UCSD-AML1 (cell line): ENCODE measurements around the gene TXK.

Experiments used
- DNase-seq: peaks from one replicate; lab custom pipeline; 2025; ENCODE audit not compliant: unreplicated experiment; lab: John Stamatoyannopoulos, UW

TXK gene

DNA sequence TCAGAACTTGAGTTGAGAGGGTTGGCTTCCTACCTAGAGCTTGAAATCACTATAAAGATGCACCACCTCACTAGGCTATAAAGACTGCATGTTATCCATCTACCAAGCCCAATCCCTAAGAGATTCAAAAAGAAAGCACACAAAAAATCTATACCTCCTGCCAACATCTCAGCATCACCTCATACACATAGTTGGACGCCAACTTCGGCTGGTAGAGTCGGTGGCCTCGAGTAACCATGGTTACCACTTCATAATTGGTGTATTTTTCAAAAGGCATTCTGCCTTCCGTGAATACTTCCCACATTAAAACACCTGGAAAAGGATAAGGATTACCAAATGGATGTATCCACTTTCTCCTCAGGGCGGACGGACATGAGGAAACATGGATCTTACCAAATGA, 4.5 kb upstream of the TXK start:
- DNase-seq = no peak

DNA sequence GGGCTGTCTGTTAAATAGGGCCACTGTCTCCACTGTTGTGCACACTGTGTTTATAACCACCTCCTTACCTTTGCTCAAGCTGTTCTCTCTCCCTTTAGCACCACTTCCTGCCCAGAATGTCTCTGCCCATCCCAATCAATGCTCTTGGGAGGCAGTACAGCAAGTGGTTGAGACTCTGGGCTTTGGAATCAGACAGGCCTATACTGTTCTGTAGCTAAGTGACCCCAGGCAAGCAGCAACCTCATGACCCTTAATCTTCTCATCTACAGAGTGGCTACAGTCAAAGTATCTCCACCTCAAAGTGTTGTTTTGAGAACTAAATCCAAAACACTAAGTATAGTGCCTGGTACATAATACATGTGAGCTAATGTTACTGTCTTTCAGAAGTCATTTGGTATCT, 3.8 kb upstream of the TXK start:
- DNase-seq = no peak

- no peak for DNase-seq
These were observed 381 bp downstream of the TXK start for GRCh38 chr4:48133669-48134068.

GRCh38 chr4:48131736-48132135, 2.3 kb downstream of the TXK start:
- no peak for DNase-seq

- no peak for DNase-seq
These were observed 4.0 kb downstream of the TXK start for GRCh38 chr4:48130100-48130499.

DNA sequence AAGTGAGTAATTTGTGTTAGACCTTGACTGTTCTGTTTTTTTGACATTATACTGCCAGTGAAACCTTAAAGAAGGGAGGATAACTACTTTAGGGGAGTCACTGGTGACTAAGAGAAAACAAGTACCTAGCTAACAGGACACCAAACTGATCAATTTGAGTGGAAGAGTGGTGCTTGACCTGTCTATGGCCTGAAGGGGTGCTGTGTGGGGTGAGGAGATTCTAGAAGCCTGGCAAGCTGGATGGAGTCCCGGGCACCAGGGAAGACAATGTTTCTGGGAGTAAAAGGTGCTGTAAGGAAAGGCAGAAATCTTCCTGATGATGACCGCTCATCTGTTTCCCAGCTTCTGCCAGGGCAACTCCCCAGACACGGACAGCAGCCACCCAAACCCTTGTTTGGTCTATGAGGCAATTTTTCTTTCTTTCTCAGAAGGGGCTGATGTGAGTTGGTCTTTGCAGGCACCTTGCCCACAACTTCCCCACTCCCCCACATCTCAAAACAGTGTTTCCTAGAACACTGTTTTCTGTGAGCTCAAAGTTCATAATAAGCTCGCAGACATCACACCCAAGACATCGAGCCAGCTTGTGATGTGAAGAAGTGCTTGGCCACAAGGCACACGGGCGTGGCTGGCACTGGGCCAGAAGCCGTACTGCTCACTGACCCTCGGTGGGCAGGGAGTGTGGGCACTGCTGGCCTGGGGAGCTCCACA, 4.6 kb downstream of the TXK start:
- peak; percentile 36 for DNase-seq

DNA sequence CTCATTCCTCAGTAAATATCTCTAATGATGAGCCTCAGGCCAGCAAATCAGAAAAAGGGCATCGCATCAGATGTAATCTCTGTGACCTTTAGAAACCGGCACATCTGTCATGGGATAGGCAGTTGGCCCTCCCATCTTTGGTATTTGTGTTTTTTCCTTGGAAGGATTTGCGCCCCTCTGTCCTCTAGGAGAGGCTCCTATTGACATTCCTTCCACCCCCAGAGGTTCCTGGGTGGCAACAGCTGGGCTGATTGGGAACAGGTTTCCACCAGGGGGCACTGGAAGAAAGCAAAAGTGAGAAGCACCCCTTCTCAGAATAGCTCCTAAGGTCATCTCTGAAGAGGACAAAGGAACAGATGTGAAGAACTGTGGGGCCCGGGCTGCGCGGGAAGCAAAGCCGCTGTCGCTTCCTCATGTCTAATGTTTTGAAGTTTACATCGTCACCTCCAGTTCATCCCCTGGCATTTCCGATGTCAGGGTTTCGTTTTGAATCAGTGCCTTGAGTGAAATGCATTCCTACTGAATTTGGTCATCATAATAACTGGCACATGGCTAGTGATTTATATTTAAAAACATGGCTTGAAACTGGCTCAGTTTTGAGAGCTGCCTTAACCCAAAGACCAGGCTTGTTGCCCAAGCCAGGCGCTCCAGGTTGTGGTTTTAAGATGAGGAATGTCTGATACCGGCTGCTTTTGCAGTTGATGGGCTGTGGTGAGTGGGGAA, 6.2 kb downstream of the TXK start:
- peak; percentile 44 for DNase-seq

GRCh38 chr4:48127231-48127630, 6.8 kb downstream of the TXK start:
- no peak for DNase-seq

DNA sequence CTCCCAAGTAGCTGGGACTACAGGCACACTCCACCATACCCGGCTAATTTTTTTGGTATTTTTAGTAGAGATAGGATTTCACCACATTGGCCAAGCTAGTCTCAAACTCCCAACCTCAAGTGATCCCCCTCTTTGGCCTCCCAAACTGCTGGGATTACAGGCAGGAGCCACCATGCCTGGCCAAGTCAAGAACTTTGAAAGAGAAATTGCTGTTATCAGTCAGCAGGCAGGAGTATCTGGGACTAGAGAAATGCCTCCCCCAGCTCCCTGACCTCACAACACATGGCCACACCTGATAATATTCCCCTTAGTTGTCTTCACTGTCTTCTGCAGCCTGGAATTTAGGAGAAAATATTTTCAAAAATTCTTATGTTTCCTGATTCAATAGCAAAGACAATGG, 7.4 kb downstream of the TXK start:
- no peak for DNase-seq

- no peak for DNase-seq
These were observed 9.2 kb downstream of the TXK start for GRCh38 chr4:48124870-48125269.

GRCh38 chr4:48122756-48123155, 11.3 kb downstream of the TXK start:
- DNase-seq = no peak

DNA sequence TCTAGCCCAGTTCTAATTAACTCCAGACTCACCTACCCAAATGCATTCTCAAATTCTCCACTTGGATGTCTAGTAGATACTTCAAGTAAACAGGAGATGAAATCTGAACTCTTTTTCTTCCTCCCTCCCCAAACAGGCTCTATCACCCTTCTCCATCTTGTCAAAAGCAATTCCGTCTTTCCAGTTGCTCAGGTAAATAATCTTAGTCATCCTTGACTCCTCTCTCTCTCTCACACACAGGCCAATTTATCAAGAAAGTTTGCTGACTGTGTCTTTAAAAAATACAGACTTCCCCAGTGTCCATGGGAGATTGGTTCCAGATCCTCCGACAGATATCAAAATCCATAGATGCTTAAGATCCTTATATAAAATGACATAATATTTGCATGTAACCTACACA, 12.9 kb downstream of the TXK start:
- DNase-seq = no peak

DNA sequence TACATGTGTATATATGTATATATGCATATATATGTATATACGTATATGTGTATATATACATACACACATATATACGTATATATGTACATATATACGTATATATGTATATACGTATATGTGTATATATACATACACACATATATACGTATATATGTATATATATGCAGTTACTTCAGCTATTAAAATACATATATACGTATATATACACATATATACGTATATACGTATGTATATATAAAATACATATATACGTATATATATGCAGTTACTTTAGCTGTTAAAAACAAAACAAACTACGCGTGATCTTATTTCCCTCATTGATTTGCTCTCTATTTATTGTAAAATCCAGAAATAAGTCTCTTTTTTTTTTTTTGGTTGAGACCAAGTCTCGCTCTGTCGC, 13.9 kb downstream of the TXK start:
- no peak for DNase-seq

- DNase-seq = no peak
These were observed 14.4 kb downstream of the TXK start for GRCh38 chr4:48119646-48120045.

DNA sequence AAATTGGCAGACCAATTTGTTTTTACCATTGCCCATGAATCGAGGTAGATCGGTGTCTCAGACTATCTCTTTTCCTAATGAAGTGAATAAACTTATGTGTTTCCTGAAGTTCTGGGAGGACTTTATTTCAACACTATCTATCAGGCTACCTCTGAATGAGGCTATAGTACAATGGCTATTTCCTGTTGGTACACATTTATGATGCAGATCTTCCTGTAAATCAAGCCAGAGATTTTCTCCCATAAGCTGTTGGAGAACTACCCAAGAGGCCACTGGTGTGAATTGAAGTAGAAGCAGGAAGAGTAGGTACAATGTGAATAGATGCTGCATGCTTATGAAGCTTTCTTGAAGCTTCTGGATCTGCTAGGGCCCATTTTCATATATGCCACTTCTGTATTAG, 16.0 kb downstream of the TXK start:
- DNase-seq = no peak

DNA sequence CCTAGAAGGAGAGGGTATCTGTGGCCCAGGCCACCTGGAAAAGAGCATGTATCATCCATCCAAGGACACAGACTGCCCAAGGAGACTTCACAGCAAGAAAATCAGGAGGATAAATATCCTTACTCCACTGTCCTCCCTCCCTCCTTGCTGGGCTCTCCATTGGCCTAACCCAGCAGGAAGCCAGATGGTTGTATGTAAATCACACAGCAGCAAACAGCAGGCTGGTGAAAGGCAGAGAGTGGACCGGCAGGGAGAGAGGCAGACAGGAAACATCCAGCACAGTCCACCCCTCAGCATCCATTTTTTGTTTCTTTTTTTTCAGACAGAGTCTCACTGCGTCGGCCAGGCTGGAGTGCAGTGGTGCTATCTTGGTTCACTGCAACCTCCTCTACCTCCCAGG, 17.5 kb downstream of the TXK start:
- DNase-seq = no peak

GRCh38 chr4:48114412-48114811, 19.6 kb downstream of the TXK start:
- DNase-seq = no peak

DNA sequence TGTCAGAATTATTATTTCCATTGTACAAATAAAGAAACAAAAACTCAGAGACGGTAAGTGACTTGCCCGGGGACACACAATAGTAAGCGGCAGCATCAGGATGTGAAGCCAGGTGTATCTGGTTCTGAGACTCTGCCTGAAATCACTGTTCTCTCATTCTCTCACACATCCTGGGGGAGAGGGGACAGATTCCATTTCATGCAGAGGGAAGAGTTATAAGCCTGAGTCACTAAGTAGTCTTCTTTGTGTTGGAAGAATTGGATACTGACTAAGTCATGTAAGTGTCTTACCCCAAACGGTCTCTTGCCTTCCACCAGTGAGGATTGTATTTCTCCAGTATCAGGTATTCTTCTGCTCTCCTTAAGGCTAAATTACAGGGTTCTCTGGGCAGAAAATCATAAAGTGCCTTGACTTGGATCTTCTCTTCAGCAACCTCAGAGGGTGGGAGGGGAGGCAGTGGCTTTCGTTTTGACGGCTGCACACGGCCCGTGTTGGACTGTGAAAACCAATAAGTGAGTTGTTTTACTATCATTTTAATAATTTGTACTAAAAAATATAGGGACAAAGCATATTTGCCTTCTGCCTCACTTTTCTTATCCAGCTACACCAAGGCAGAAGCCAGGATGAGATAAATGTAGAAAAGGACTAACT, 21.9 kb downstream of the TXK start:
- no peak for DNase-seq

- DNase-seq = no peak
These were observed 23.5 kb downstream of the TXK start for GRCh38 chr4:48110452-48110978.

- DNase-seq = no peak
These were observed 24.4 kb downstream of the TXK start for GRCh38 chr4:48109413-48110263.
